IMR-90 (cell line): ENCODE results near the gene MAGEB10. TPM values are rescaled to one million over a fixed set of nuclear protein-coding genes. Genes with fewer than 3 reads are reported as not detected.

Source experiments
- ATAC-seq: fragments of 200-7000 bp; cut with Tn5 transposase; 2 replicates; pipeline ENCODE4 v1.9.1; 2020; ENCODE audit warnings: low read depth, mild to moderate bottlenecking, moderate library complexity
- BruUV-seq: library from RNA; stranded (reverse); fragments of 400-500 nt; replicated peaks from 2 replicates; lab custom pipeline; 2021; lab: Mats Ljungman, UMichigan
- CTCF ChIA-PET: fragments of 300-600 bp; formaldehyde crosslinking; extraction: SDS; loops from one replicate; lab custom pipeline; 2021; ENCODE audit warnings: antibody characterized with exemption; lab: Yijun Ruan, JAX
- POLR2A ChIA-PET: fragments of 300-600 bp; sonication (Branson Sonifier 250); formaldehyde crosslinking; loops from one replicate; lab custom pipeline; 2022; ENCODE audit warnings: antibody characterized with exemption; ENCODE audit not compliant: unreplicated experiment; lab: Charles Lee
- DNase-seq: peaks from one replicate; pipeline ENCODE4 v3.0.0; 2013
- H2AFZ ChIP-seq: replicated peaks from 2 replicates; pipeline ENCODE3; 2013; ENCODE audit warnings: low read length, mild to moderate bottlenecking; ENCODE audit not compliant: poor library complexity
- H2AK5ac ChIP-seq: 2 replicates; pipeline ENCODE4 v1.6.1; 2013; ENCODE audit warnings: low read depth, low read length, inconsistent platforms
- H2AK9ac ChIP-seq: replicated peaks from 2 replicates; pipeline ENCODE3; 2013; ENCODE audit warnings: mild to moderate bottlenecking, low read depth, low read length, moderate library complexity; ENCODE audit not compliant: poor library complexity
- H2BK120ac ChIP-seq: 2 replicates; pipeline ENCODE4 v1.6.1; 2013; ENCODE audit warnings: low read depth, low read length, inconsistent platforms
- H2BK15ac ChIP-seq: 3 replicates; pipeline ENCODE4 v1.6.1; 2013; ENCODE audit warnings: low read depth, low read length, inconsistent platforms
- H2BK20ac ChIP-seq: 2 replicates; pipeline ENCODE4 v1.6.1; 2013; ENCODE audit warnings: low read depth, mild to moderate bottlenecking, inconsistent platforms, low read length, moderate library complexity
- H2BK5ac ChIP-seq: 2 replicates; pipeline ENCODE4 v1.6.1; 2013; ENCODE audit warnings: mild to moderate bottlenecking, low read depth, low read length, inconsistent platforms; ENCODE audit not compliant: poor library complexity, severe bottlenecking
- H3K14ac ChIP-seq: replicated peaks from 2 replicates; pipeline ENCODE4 v1.6.1; 2013; ENCODE audit warnings: low read depth, low read length, inconsistent platforms
- H3K18ac ChIP-seq: 2 replicates; pipeline ENCODE4 v1.6.1; 2013; ENCODE audit warnings: low read depth, low read length, control low read depth
- H3K23ac ChIP-seq: 2 replicates; pipeline ENCODE4 v1.6.1; 2013; ENCODE audit warnings: low read depth, low read length, inconsistent platforms
- H3K27ac ChIP-seq: 2 replicates; pipeline ENCODE4 v1.5.1; 2013; ENCODE audit warnings: mild to moderate bottlenecking, control low read depth, low read length; ENCODE audit not compliant: insufficient read depth
- H3K27me3 ChIP-seq: 2 replicates; pipeline ENCODE4 v1.6.1; 2013; ENCODE audit warnings: low read length; ENCODE audit not compliant: control insufficient read depth, insufficient read depth
- H3K36me3 ChIP-seq: 2 replicates; pipeline ENCODE4 v1.6.1; 2013; ENCODE audit warnings: low read length, mixed read lengths; ENCODE audit not compliant: control insufficient read depth, insufficient read depth
- H3K4ac ChIP-seq: 2 replicates; pipeline ENCODE4 v1.6.1; 2013; ENCODE audit warnings: low read depth, low read length, inconsistent platforms
- H3K4me1 ChIP-seq: 2 replicates; pipeline ENCODE4 v1.6.1; 2013; ENCODE audit warnings: low read length, mixed read lengths; ENCODE audit not compliant: control insufficient read depth, insufficient read depth
- H3K4me2 ChIP-seq: 2 replicates; pipeline ENCODE4 v1.6.1; 2013; ENCODE audit warnings: low read depth, mild to moderate bottlenecking, control low read depth, low read length, moderate library complexity
- H3K4me3 ChIP-seq: 2 replicates; pipeline ENCODE4 v1.5.1; 2013; ENCODE audit warnings: low read depth, mild to moderate bottlenecking, control low read depth, low read length, moderate library complexity; ENCODE audit not compliant: insufficient read depth
- H3K56ac ChIP-seq: 2 replicates; pipeline ENCODE4 v1.6.1; 2013; ENCODE audit warnings: low read length, inconsistent platforms; ENCODE audit not compliant: insufficient read depth; ENCODE audit errors: extremely low read depth
- H3K79me1 ChIP-seq, 2 experiments: 2 replicates each; pipeline ENCODE4 v1.6.1; 2013; ENCODE audit warnings: low read length in 2 of 2, inconsistent platforms in 1 of 2, low read depth in 1 of 2
- H3K9ac ChIP-seq: 2 replicates; pipeline ENCODE4 v1.6.1; 2013; ENCODE audit warnings: low read depth, low read length, control low read depth
- H3K9me1 ChIP-seq: 2 replicates; pipeline ENCODE4 v1.6.1; 2013; ENCODE audit warnings: low read length, inconsistent platforms; ENCODE audit not compliant: insufficient read depth
- H3K9me3 ChIP-seq: 2 replicates; pipeline ENCODE4 v1.6.1; 2013; ENCODE audit warnings: low read length; ENCODE audit not compliant: control insufficient read depth, insufficient read depth
- H4K20me1 ChIP-seq: 2 replicates; pipeline ENCODE4 v1.6.1; 2013; ENCODE audit warnings: low read length, inconsistent platforms; ENCODE audit not compliant: insufficient read depth
- H4K5ac ChIP-seq: 2 replicates; pipeline ENCODE4 v1.6.1; 2013; ENCODE audit warnings: mild to moderate bottlenecking, low read depth, low read length, control low read depth
- H4K8ac ChIP-seq, 2 experiments: 2 replicates each; pipeline ENCODE4 v1.6.1; 2013; ENCODE audit warnings: low read depth in 2 of 2, low read length in 2 of 2, control low read depth in 1 of 2, inconsistent platforms in 1 of 2
- H4K91ac ChIP-seq: 2 replicates; pipeline ENCODE4 v1.6.1; 2013; ENCODE audit warnings: low read depth, low read length, inconsistent platforms; ENCODE audit not compliant: insufficient read depth
- MXI1 ChIP-seq: IDR thresholded peaks from 2 replicates; pipeline ENCODE4 v1.6.1; 2012; ENCODE audit warnings: low read depth, mild to moderate bottlenecking, low read length, moderate library complexity, borderline replicate concordance
- WGBS, 2 experiments: methylation state at CpG; one replicate each; pipeline versions ENCODE4 v1.1.5 to v1.1.7; 2013; ENCODE audit warnings: missing lambda C conversion rate in 2 of 2; ENCODE audit not compliant: insufficient read length in 1 of 2; ENCODE audit errors: extremely low coverage in 2 of 2; 5-methylcytosine and 5-hydroxymethylcytosine counted together
- dilution Hi-C: fragments of 300-500 bp; cut with HindIII; formaldehyde crosslinking; loops from one replicate; pipeline ENCODE4 v1.14.3; 2018; ENCODE audit warnings: low sequenced_read_pairs; ENCODE audit not compliant: unreplicated experiment
- in situ Hi-C: fragments of 300-500 bp; cut with MboI; formaldehyde crosslinking; loops from 3 replicates; pipeline ENCODE4 v1.14.3; 2019; ENCODE audit warnings: low sequenced_read_pairs, inconsistent platforms, mixed read lengths
- intact Hi-C: fragments of 100-400 bp; cut with micrococcal nuclease; formaldehyde crosslinking; loops from 2 replicates; pipeline ENCODE4 v1.10.0; 2022
- polyA plus RNA-seq, 3 experiments: library from polyadenylated mRNA; depleted of rRNA; stranded (reverse); fragments of >200 nt; gene quantifications; 2 replicates each; pipeline ENCODE4 v1.2.3, GENCODE V29; 2012; ENCODE audit warnings: low replicate concordance in 1 of 3
- total RNA-seq: library from RNA; depleted of rRNA; stranded (reverse); fragments of >200 nt; gene quantifications from 2 replicates; pipeline ENCODE4 v1.2.3, GENCODE V29; 2012

MAGEB10 gene
- total and polyA plus RNA-seq, 2 of the 4 experiments (the other 2 are of a cell fraction), result not detected

DNA sequence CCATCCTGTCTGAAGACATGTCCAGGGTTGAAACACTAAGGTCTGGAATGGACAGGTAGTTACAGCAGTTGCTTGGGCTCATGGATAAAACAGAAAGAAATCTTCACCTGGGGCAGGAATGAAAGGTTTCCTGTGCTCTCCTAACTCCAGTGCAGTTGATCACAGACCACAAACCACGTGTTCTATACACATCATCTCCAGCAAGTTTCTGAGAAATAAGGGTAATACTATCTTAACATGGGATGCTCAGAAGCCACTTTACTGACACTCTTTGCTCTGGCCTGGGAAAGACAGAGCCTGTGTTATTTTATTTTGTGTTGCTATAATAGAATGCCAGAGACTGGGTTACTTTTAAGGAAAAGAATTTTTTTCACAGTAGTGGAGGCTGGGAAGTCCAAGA, 16.0 kb downstream of the MAGEB10 start:
- Histone ChIP-seq H3K9me3 (no peaks in the 10 kb centered on the region), H2BK120ac (no peak overlapping the region), H4K8ac (no peak overlapping the region), H3K18ac (no peak overlapping the region), H3K23ac (no peak overlapping the region), H2BK15ac (no peak overlapping the region), H3K27me3 (no peaks in the 10 kb centered on the region; the same call in 1 of the 2 replicates), H3K14ac (no peak overlapping the region), H2AK5ac (no peak overlapping the region), H3K4me3 (no peak overlapping the region), H3K56ac (no peak overlapping the region), H4K91ac (no peak overlapping the region), H3K36me3 (no peaks in the 10 kb centered on the region), H2BK20ac (no peak overlapping the region), H3K4me2 (no peak overlapping the region), H3K9me1 (no peaks in the 10 kb centered on the region), H3K9ac (no peak overlapping the region), H3K4ac (no peak overlapping the region), H2AK9ac (no peak overlapping the region), H2BK5ac (no peak overlapping the region), H2AFZ (no peak overlapping the region), H4K5ac (no peak overlapping the region), H3K79me1 (no peaks in the 10 kb centered on the region), H3K4me1 (no peaks in the 10 kb centered on the region), H3K27ac (no peak overlapping the region), H4K20me1 (no peaks in the 10 kb centered on the region)
- DNase-seq (no peak), ATAC-seq (no peak)
- TF ChIP-seq MXI1, result no peak
- ChIA-PET POLR2A (no interaction called here), CTCF (no interaction called here)
- intact Hi-C loops (no loop called here), dilution Hi-C loops (no loop called here), in situ Hi-C loops (no loop called here)
- no CpG with 5 or more reads among the region's 1 CpG for WGBS, 2 experiments
- BruUV-seq, result no TSS peak
